ENCODE results near the gene TOM1.

DNA sequence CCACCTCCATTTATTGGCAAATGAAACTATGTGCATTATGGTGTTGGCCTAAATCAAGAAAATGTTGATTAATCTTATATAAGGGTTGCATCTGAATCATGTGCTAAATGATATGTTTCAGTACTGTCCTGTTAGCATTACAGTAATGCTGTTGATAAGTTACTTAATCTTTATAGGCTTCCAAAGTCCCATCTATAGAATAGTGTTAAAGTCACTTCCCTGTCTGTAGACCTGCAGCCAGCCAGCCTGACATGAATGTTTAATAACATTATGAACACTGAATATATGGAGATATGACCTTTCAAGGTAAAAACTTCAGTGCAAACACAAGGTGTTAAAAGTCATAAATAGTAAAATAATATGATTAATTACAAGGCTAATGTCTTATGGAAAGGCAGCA lies 3.6 kb upstream of the TOM1 start:
- TF ChIP-seq, protein P1, sequence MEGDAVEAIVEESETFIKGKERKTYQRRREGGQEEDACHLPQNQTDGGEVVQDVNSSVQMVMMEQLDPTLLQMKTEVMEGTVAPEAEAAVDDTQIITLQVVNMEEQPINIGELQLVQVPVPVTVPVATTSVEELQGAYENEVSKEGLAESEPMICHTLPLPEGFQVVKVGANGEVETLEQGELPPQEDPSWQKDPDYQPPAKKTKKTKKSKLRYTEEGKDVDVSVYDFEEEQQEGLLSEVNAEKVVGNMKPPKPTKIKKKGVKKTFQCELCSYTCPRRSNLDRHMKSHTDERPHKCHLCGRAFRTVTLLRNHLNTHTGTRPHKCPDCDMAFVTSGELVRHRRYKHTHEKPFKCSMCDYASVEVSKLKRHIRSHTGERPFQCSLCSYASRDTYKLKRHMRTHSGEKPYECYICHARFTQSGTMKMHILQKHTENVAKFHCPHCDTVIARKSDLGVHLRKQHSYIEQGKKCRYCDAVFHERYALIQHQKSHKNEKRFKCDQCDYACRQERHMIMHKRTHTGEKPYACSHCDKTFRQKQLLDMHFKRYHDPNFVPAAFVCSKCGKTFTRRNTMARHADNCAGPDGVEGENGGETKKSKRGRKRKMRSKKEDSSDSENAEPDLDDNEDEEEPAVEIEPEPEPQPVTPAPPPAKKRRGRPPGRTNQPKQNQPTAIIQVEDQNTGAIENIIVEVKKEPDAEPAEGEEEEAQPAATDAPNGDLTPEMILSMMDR (conservative IDR thresholded peaks at IDR 0.05): no peak
- no peak for TF ChIP-seq ZFX (IDR thresholded peaks at IDR 0.05)
